HG02884 (cell line): ENCODE data around the gene SIX5.

Source experiments
- ATAC-seq: cut with Tn5 transposase; IDR thresholded peaks from one replicate; pipeline ENCODE4 v1.9.1; 2021; ENCODE audit warnings: mild to moderate bottlenecking, moderate library complexity; ENCODE audit not compliant: unreplicated experiment

The SIX5 gene

GRCh38 chr19:45716359-45717130, 52.5 kb downstream of the SIX5 start:
- no peak for ATAC-seq

- ATAC-seq = no peak
These were observed 53.9 kb downstream of the SIX5 start for GRCh38 chr19:45715139-45715538.
